HG02610 (cell line): ENCODE results near the gene SH2B3.

Experiments
- ATAC-seq: cut with Tn5 transposase; IDR thresholded peaks from one replicate; pipeline ENCODE4 v1.9.1; 2021; ENCODE audit warnings: mild to moderate bottlenecking, moderate library complexity; ENCODE audit not compliant: unreplicated experiment

The SH2B3 gene

GRCh38 chr12:111442301-111443045 is 36.8 kb downstream of the SH2B3 start:
- no peak for ATAC-seq

DNA sequence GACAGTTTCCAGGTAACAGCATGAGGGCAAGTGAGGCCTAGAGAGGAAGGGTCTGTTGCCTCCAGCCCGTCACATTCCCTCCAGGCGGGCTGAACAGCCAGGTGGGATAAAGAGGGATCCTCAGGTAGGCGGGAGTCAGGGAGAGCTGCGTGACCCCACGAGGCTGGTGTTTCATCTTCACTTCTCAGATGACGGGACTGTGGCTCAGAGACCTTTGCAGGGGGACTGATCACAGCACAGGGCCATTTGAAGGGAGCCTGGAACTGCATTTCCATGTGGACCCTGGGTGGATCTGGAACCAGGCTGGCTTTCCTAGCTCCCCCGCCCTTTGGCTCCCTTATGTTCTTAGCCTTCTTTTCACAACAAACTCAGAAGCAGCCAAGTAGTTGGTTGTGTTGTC is 37.4 kb downstream of the SH2B3 start:
- ATAC-seq: no peak

DNA sequence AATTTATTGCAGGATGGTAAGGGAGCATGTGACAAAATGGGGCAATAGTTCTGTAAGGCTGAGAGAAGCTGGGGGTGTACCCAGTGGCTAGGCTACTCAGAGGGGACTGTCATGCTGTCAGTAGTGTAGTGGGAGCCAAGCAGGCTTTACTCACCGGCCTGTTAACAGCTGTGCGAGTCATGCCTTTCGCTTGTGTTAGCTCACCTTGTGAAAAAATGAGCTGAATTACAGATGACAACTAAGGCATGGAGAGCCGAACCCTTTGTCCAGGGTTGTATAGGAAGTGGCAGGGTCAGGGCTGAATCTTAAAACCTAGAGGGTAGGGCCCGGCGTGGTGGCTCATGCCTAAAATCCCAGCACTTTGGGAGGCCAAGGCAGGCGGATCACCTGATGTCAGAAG is 37.9 kb downstream of the SH2B3 start:
- ATAC-seq: no peak

- peak; percentile 38 for ATAC-seq
These were observed 38.7 kb downstream of the SH2B3 start for GRCh38 chr12:111444314-111444924.

- ATAC-seq: peak; percentile 88
These were observed 39.4 kb downstream of the SH2B3 start for GRCh38 chr12:111444925-111445725.

DNA sequence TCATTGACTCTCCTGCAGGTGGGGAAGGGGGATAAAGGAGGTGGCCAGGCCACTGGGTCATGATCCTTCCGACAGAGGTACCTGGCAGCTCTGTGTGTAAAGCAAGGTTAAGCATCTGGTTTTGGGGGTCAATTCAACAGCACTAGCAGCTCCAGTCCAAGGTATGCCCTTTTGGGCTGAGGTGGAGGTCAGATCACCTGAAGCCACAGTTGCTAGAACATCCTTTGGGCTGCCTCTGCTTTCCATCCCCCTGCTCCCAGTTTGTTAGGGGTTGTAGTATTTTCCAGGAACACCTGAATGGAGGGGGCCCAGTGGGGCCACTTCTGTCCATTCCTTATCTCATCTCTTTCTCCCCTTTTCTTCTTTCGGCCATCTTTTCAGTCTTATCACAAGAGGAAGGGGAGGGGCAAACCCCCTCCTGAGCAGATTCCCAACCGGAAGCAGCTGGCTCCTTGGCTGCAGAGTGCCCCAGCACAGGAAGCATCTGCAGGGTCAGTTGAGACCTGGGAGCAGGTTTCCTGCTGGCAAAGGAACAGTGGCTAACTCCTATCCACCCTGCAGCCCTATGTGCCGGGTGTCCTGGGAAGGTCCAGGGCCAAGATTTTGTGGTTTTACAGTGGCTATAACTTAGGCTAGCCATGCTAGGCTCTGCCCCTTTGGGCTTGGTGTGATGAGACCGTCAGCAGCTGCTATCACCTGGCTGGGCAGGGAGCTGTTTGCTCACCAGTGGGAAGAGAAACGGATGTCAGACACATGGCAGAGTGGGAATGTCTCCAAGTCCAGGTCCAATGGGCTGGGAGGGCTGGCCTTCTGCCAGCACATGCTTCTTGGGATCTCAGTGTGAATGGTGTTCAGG is 40.2 kb downstream of the SH2B3 start:
- ATAC-seq: no peak

DNA sequence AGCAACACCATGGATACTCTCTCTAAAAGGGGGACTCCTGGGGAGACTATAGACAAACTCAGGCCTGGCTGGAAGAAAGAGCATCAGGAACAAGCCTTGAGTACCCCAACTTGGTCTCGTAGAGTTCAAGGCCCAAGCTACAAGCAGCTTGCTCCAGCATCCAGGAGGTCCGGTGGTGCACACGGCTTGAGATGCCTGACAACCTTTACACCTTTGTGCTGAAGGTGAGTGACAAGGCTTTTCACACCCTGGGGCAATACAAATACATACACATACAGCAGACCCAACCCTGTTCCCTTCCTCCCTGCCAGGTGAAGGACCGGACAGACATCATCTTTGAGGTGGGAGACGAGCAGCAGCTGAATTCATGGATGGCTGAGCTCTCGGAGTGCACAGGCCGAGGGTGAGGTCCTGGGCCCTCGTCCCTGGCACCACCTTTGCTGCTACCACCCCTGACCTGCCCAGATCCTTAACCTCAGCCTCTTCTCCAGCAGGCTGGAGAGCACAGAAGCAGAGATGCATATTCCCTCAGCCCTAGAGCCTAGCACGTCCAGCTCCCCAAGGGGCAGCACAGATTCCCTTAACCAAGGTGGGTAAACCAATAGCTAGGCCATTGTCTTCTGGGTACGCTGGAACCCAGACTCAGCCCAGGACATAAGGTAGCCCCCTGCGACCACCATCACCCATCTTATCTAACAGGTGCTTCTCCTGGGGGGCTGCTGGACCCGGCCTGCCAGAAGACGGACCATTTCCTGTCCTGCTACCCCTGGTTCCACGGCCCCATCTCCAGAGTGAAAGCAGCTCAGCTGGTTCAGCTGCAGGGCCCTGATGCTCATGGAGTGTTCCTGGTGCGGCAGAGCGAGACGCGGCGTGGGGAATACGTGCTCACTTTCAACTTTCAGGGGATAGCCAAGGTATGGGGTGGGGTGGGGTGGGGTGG is 41.2 kb downstream of the SH2B3 start:
- no peak for ATAC-seq

GRCh38 chr12:111447571-111448265 is 42.0 kb downstream of the SH2B3 start:
- no peak for ATAC-seq

- no peak for ATAC-seq
These were observed 42.6 kb downstream of the SH2B3 start for GRCh38 chr12:111448266-111448830.

- ATAC-seq: no peak
These were observed 43.4 kb downstream of the SH2B3 start for GRCh38 chr12:111448846-111449790.

DNA sequence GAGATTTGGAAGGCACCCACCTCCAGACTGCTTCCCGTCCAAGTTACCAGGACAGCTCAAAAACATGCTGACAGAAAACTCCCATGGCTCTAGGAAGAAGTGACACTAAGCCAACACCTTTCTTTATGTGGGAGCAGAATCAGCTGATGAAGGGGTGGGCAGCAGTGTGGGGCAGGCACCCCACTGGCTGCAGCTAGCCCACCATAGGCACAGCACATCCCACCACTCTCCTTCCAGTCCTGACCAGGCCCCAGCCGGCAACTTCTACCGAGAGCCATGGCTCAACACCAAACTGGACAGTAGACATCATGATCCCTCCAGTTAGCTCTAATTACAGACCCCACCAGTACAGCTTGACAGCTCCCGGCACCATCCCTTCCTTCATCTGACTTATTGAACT is 45.0 kb downstream of the SH2B3 start:
- ATAC-seq: no peak

DNA sequence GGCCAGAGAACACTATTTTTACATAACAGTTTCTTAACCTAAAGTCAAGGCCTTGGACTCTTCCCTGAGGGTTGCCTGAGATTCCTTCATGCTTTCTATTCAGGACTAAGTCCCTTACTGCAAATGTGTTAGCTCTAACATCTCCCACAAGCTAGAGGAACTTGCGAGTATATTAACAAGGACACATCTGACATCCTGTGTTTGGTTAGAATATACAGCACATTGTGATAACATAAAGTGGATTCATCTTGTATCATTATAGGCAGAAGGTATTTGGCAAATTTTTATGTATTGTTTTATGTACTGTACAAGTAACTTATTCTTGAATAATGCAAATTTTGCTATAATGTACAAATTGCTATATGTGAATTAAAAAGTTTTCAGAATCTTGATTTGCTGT is 45.5 kb downstream of the SH2B3 start:
- ATAC-seq: no peak

DNA sequence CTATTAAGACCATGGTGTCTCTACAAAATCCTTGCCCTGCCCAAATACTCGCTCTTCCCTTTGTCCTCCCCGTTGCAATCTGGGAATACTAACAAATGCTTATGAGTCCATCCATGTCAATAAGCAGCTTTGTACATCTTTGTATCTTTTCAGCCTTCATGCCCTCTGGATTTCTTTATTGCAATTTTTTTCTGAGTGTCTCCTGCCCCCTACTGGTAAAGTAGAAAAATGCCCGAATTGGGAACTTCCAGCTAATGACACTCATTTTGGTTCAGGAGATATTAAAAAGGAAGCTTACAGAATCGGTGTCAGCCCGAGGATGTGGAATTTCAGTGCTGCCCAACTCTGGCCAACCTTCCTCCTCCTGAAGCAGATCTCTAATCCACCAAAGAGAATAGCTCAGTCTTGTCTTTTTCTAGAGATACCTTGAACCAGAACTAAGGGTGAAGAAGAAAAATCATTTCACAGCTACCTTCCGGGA is 46.0 kb downstream of the SH2B3 start:
- no peak for ATAC-seq

DNA sequence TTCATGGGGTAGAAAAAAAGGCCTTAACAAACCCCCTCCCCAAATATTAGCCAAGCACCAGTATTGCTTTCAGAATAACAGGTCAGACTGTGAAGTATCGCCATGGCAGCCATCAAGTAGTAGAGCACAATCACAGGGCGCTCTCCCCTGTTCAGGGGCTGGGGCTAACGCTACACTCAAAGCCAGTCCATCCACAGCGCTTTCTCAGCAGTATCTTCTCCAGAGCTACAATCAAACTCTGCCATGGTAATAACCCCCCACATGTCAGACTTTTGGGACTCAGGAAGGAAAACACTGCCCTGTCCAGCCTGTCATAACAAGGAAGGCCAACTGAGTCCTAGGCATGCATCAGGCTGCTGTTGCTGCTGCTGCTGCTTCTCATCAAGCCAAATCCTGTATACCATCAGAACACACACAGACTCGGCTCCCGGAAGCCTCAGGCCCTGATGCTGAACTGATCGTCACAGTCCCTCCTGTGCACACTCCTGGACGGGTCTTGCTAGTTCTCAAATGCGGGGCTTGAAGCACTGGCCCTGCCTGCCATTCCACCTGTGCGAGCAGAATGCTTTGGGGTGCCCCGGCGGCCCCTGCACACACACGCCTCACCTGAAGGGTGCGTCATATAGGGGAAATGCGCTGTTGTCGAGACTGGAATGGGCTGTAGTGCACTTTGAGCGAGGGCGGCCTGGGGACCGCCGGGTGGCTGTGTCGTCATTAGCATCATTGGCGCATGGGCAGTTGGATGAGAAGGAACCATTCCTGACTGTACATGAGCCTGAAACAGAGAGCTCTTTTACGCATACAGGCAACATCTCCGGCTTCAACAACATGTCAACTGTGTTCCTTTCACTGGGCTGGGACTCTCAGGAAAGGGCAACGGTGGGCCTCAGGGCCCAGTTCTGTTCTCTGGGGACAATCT is 47.6 kb downstream of the SH2B3 start:
- ATAC-seq: no peak

DNA sequence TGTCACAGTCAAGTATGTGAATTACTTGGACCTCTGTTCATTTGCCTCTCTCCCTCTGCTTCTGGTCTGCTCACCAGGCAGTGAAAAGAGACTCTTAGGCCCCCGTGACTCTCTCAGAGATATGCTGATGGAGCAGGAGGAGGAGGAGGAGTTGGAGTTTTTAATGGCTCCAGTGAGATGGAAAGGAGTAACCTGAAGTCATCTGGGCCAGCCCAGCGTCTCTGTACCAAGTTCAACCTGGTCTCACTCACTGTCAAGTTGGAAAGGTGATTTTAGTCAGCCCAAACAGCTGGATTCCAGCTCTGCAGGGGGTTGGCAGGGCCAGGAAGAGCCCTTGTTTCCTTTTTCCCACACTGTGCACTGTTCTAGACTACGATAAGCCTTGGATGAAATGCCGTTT is 48.6 kb downstream of the SH2B3 start:
- no peak for ATAC-seq

- ATAC-seq: no peak
These were observed 49.2 kb downstream of the SH2B3 start for GRCh38 chr12:111454716-111455447.
